HG03103 (cell line): ENCODE data around the gene CNTNAP5.

ENCODE experiments used
- ATAC-seq: cut with Tn5 transposase; IDR thresholded peaks from one replicate; pipeline ENCODE4 v1.9.1; 2021; ENCODE audit warnings: low read depth; ENCODE audit not compliant: unreplicated experiment

CNTNAP5 gene

GRCh38 chr2:124953921-124954320 is 928.8 kb downstream of the CNTNAP5 start:
- no peak for ATAC-seq

DNA sequence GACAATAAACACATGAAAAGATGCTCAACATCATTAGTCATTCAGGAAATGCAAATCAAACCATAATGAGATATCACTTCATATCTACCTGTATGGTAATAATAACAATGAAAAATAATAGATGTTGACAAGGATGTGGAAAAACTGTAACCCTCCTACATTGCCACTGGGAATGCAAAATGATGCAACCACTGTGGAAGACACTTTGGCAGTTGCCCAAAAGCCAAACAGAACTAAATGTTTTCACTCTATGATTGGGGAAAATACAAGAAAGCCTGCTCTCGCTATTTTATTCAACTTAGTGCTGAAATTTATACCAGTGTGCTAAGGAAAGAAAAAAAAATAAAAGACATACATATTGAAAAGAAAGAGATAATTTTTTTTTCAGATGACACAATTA is 934.5 kb downstream of the CNTNAP5 start:
- ATAC-seq = no peak

GRCh38 chr2:124961132-124961531 is 936.0 kb downstream of the CNTNAP5 start:
- no peak for ATAC-seq
